HG02970 (cell line): ENCODE data around the gene ESRRB.

Experiments
- ATAC-seq: cut with Tn5 transposase; IDR thresholded peaks from one replicate; pipeline ENCODE4 v1.9.1; 2021; ENCODE audit warnings: mild to moderate bottlenecking, moderate library complexity, moderate number of reproducible peaks; ENCODE audit not compliant: unreplicated experiment, low FRiP score

Gene ESRRB

GRCh38 chr14:76396714-76397187 lies 20.8 kb downstream of the ESRRB start:
- ATAC-seq = no peak

- ATAC-seq = no peak
These were observed 29.7 kb downstream of the ESRRB start for GRCh38 chr14:76405627-76406026.

GRCh38 chr14:76407449-76408150 lies 31.7 kb downstream of the ESRRB start:
- ATAC-seq = no peak

GRCh38 chr14:76408877-76409276 lies 32.9 kb downstream of the ESRRB start:
- ATAC-seq = no peak

GRCh38 chr14:76412501-76412900 lies 36.6 kb downstream of the ESRRB start:
- no peak for ATAC-seq

GRCh38 chr14:76413106-76413961 lies 37.4 kb downstream of the ESRRB start:
- no peak for ATAC-seq

- ATAC-seq = no peak
These were observed 38.1 kb downstream of the ESRRB start for GRCh38 chr14:76413962-76414600.

- ATAC-seq = no peak
These were observed 43.5 kb downstream of the ESRRB start for GRCh38 chr14:76419399-76419798.

- ATAC-seq = no peak
These were observed 44.9 kb downstream of the ESRRB start for GRCh38 chr14:76420827-76421226.

GRCh38 chr14:76421662-76422061 lies 45.7 kb downstream of the ESRRB start:
- ATAC-seq = no peak

GRCh38 chr14:76422662-76423061 lies 46.7 kb downstream of the ESRRB start:
- no peak for ATAC-seq

GRCh38 chr14:76423534-76423933 lies 47.6 kb downstream of the ESRRB start:
- no peak for ATAC-seq

GRCh38 chr14:76424359-76424758 lies 48.4 kb downstream of the ESRRB start:
- no peak for ATAC-seq

GRCh38 chr14:76426161-76426696 lies 50.3 kb downstream of the ESRRB start:
- no peak for ATAC-seq

- ATAC-seq = no peak
These were observed 52.7 kb downstream of the ESRRB start for GRCh38 chr14:76428611-76429010.

- no peak for ATAC-seq
These were observed 54.1 kb downstream of the ESRRB start for GRCh38 chr14:76430017-76430416.

GRCh38 chr14:76430475-76430980 lies 54.6 kb downstream of the ESRRB start:
- no peak for ATAC-seq

GRCh38 chr14:76431538-76431937 lies 55.6 kb downstream of the ESRRB start:
- ATAC-seq = no peak

GRCh38 chr14:76432827-76433752 lies 57.2 kb downstream of the ESRRB start:
- ATAC-seq = no peak

GRCh38 chr14:76434220-76434619 lies 58.3 kb downstream of the ESRRB start:
- no peak for ATAC-seq
